OCI-LY1 (cell line): ENCODE results near the gene GALC.

Source experiments
- H2AFZ ChIP-seq: fragments of 200-600 bp; sonication (generic), shearing (Covaris generic); 2 replicates; pipeline ENCODE4 v1.6.0; 2014; ENCODE audit warnings: antibody characterized with exemption, mild to moderate bottlenecking, low read length
- H3F3A ChIP-seq: fragments of 200-600 bp; sonication (generic), shearing (Covaris generic); 2 replicates; pipeline ENCODE4 v1.6.0; 2014; ENCODE audit warnings: mild to moderate bottlenecking, antibody characterized with exemption, low read length, moderate library complexity; ENCODE audit not compliant: insufficient read depth
- H3K27ac ChIP-seq: fragments of 200-600 bp; sonication (generic); 2 replicates; pipeline ENCODE4 v1.5.1; 2014; ENCODE audit warnings: low read length, mixed run types, mild to moderate bottlenecking, low read depth; ENCODE audit not compliant: poor library complexity, severe bottlenecking
- H3K27me3 ChIP-seq: fragments of 200-600 bp; sonication (generic); 2 replicates; pipeline ENCODE4 v1.6.0; 2014; ENCODE audit warnings: antibody characterized with exemption, mild to moderate bottlenecking, low read length, moderate library complexity; ENCODE audit not compliant: insufficient read depth
- H3K36me3 ChIP-seq: fragments of 200-600 bp; sonication (generic); 2 replicates; pipeline ENCODE4 v1.6.1; 2014; ENCODE audit warnings: mild to moderate bottlenecking, antibody characterized with exemption, low read length, moderate library complexity, mixed read lengths; ENCODE audit not compliant: insufficient read depth
- H3K4me1 ChIP-seq: fragments of 200-600 bp; sonication (generic); 2 replicates; pipeline ENCODE4 v1.5.1; 2014; ENCODE audit warnings: mild to moderate bottlenecking, low read length, moderate library complexity; ENCODE audit not compliant: insufficient read depth, severe bottlenecking
- H3K4me2 ChIP-seq: fragments of 200-600 bp; sonication (generic), shearing (Covaris generic); 2 replicates; pipeline ENCODE4 v1.6.1; 2014; ENCODE audit warnings: low read length
- H3K4me3 ChIP-seq: fragments of 200-600 bp; sonication (generic); 2 replicates; pipeline ENCODE4 v1.5.1; 2014; ENCODE audit warnings: low read length, low read depth, mild to moderate bottlenecking, mixed read lengths; ENCODE audit not compliant: poor library complexity, severe bottlenecking
- H3K79me2 ChIP-seq: fragments of 200-600 bp; shearing (Covaris generic); 2 replicates; pipeline ENCODE4 v1.6.1; 2016; ENCODE audit warnings: mixed run types, low read length, mixed read lengths; ENCODE audit not compliant: insufficient read depth
- H3K9ac ChIP-seq: fragments of 200-600 bp; sonication (generic), shearing (Covaris generic); 2 replicates; pipeline ENCODE4 v1.6.1; 2014; ENCODE audit warnings: mild to moderate bottlenecking, low read length, mixed read lengths
- H3K9me2 ChIP-seq: fragments of 200-600 bp; sonication (generic), shearing (Covaris generic); 2 replicates; pipeline ENCODE4 v1.6.1; 2014; ENCODE audit warnings: low read depth, mild to moderate bottlenecking, low read length, mixed read lengths
- H3K9me3 ChIP-seq: fragments of 200-600 bp; shearing (Covaris generic); 2 replicates; pipeline ENCODE4 v1.6.1; 2014; ENCODE audit warnings: low read length, mixed read lengths
- H4K20me1 ChIP-seq: fragments of 200-600 bp; sonication (generic), shearing (Covaris generic); 2 replicates; pipeline ENCODE4 v1.6.0; 2016; ENCODE audit warnings: mild to moderate bottlenecking, low read length; ENCODE audit not compliant: insufficient read depth
- CTCF ChIP-seq: fragments of 200-600 bp; sonication (generic), shearing (Covaris generic); IDR thresholded peaks from 2 replicates; pipeline ENCODE4 v1.5.1; 2017; ENCODE audit warnings: mild to moderate bottlenecking, antibody characterized with exemption, low read length, moderate library complexity, mixed read lengths
- EZH2 ChIP-seq: fragments of 200-600 bp; sonication (generic), shearing (Covaris generic); IDR thresholded peaks from 2 replicates; pipeline ENCODE4 v1.8.0; 2017; ENCODE audit warnings: borderline replicate concordance, mixed run types, mild to moderate bottlenecking, antibody characterized with exemption, low read length, moderate library complexity, mixed read lengths

Gene GALC

GRCh38 chr14:87961246-87961645, 31.7 kb downstream of the GALC start:
- Histone ChIP-seq H3K9me2 (no peaks in the 10 kb centered on the region), H3K27me3 (no peaks in the 10 kb centered on the region), H4K20me1 (no peaks in the 10 kb centered on the region), H3K4me3 (no peak overlapping the region), H3K4me2 (no peak overlapping the region), H3K9ac (no peak overlapping the region), H3K27ac (no peak overlapping the region), H3K4me1 (no peaks in the 10 kb centered on the region), H2AFZ (no peak overlapping the region), H3K36me3 (peaks cover 16% of the 10 kb centered on the region; the same call in 1 of the 2 replicates), H3K79me2 (no peaks in the 10 kb centered on the region), H3K9me3 (no peaks in the 10 kb centered on the region), H3F3A (no peaks in the 10 kb centered on the region)
- TF ChIP-seq EZH2: no peak

- Histone ChIP-seq H3F3A (no peaks in the 10 kb centered on the region), H2AFZ (no peak overlapping the region), H3K4me1 (no peaks in the 10 kb centered on the region), H3K36me3 (peaks cover 12% of the 10 kb centered on the region; the same call in 1 of the 2 replicates), H3K4me2 (no peak overlapping the region), H3K9ac (no peak overlapping the region), H4K20me1 (no peaks in the 10 kb centered on the region), H3K9me3 (no peaks in the 10 kb centered on the region), H3K79me2 (no peaks in the 10 kb centered on the region), H3K4me3 (no peak overlapping the region), H3K27ac (no peak overlapping the region), H3K27me3 (no peaks in the 10 kb centered on the region), H3K9me2 (no peaks in the 10 kb centered on the region)
- no peak for TF ChIP-seq EZH2
- no peak for TF ChIP-seq CTCF
Observed at GRCh38 chr14:87960013-87960787, 32.8 kb downstream of the GALC start.

- no peaks in the 10 kb centered on the region for H3K27me3 ChIP-seq
- H3K4me1 ChIP-seq: peaks cover 14% of the 10 kb centered on the region
- no peaks in the 10 kb centered on the region for H3F3A ChIP-seq
- no peaks in the 10 kb centered on the region for H3K9me2 ChIP-seq
- no peak for TF ChIP-seq CTCF
- no peak for TF ChIP-seq EZH2
- no peak overlapping the region for H3K9ac ChIP-seq
- H3K79me2 ChIP-seq: no peaks in the 10 kb centered on the region
- no peaks in the 10 kb centered on the region for H4K20me1 ChIP-seq
- H3K4me3 ChIP-seq: no peak overlapping the region
- no peak overlapping the region for H2AFZ ChIP-seq
- no peak overlapping the region for H3K4me2 ChIP-seq
- H3K36me3 ChIP-seq: peaks cover 3% of the 10 kb centered on the region; the same call in 1 of the 2 replicates
- no peak overlapping the region for H3K27ac ChIP-seq
- no peaks in the 10 kb centered on the region for H3K9me3 ChIP-seq
Observed at GRCh38 chr14:87955501-87955900, 37.5 kb downstream of the GALC start.
